Mucosa of stomach (tissue), 1 donor: Measurements from ENCODE around the gene MALT1.

Source experiments
- H3K27me3 ChIP-seq: one replicate; pipeline ENCODE4 v1.7.0; 2013; ENCODE audit warnings: mild to moderate bottlenecking, low read length; ENCODE audit not compliant: control insufficient read depth, insufficient read depth
- H3K36me3 ChIP-seq: one replicate; pipeline ENCODE4 v1.7.0; 2013; ENCODE audit warnings: low read length; ENCODE audit not compliant: control insufficient read depth, insufficient read depth
- H3K4me1 ChIP-seq: one replicate; pipeline ENCODE4 v1.7.0; 2013; ENCODE audit warnings: mild to moderate bottlenecking, low read length; ENCODE audit not compliant: control insufficient read depth, insufficient read depth
- H3K4me3 ChIP-seq: one replicate; pipeline ENCODE4 v1.7.0; 2013; ENCODE audit warnings: low read length
- H3K9ac ChIP-seq: one replicate; pipeline ENCODE4 v1.7.0; 2013; ENCODE audit warnings: mild to moderate bottlenecking, low read length, moderate library complexity
- H3K9me3 ChIP-seq: one replicate; pipeline ENCODE4 v1.7.0; 2013; ENCODE audit warnings: mild to moderate bottlenecking, low read length, moderate library complexity; ENCODE audit not compliant: control insufficient read depth
- donor health status: Pancreatic carcinoma.

MALT1 gene

DNA sequence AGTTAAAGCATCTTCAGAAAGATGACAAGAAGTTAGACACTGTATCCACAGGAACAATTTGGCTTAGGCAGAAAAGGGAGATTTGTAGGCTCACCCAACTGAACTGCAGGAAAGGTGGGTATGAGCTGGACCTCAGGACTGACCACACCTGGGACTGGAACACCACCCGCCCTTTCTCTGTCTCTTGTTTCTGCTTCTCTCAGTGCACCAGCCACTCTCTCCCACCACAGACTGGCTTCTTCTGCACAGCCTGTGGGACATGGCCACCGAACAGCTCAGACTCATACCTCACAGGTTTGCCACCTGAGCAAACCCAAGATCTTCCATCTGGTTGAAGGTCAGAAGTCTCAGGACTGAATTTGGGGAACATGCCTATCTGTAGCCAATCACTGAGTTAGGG, 14.2 kb upstream of the MALT1 start:
- Histone ChIP-seq H3K4me1 (no peaks in the 10 kb centered on the region), H3K4me3 (no peak overlapping the region), H3K36me3 (no peaks in the 10 kb centered on the region), H3K9ac (no peak overlapping the region), H3K9me3 (no peaks in the 10 kb centered on the region), H3K27me3 (no peaks in the 10 kb centered on the region)

DNA sequence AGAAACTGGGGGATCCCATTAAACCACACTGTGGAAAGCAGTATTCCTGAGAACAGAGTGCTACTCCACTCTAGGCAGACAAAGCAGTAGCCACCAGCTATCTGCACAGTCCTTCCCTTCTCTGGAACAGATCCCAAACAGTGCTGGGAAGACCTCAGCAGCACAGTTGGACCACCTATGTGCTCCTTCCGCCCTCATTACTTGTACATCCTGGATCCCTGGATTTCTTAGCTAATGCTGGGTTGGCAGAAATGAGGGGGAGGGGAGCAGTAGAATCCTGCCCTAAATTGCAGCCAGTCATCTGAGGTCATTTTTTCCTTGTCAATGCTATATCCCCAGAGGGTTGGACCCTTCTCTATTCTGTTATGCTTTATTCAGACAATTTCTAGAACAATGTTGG, 13.8 kb upstream of the MALT1 start:
- Histone ChIP-seq H3K9ac (no peak overlapping the region), H3K4me3 (no peak overlapping the region), H3K27me3 (no peaks in the 10 kb centered on the region), H3K4me1 (no peaks in the 10 kb centered on the region), H3K9me3 (no peaks in the 10 kb centered on the region), H3K36me3 (no peaks in the 10 kb centered on the region)

DNA sequence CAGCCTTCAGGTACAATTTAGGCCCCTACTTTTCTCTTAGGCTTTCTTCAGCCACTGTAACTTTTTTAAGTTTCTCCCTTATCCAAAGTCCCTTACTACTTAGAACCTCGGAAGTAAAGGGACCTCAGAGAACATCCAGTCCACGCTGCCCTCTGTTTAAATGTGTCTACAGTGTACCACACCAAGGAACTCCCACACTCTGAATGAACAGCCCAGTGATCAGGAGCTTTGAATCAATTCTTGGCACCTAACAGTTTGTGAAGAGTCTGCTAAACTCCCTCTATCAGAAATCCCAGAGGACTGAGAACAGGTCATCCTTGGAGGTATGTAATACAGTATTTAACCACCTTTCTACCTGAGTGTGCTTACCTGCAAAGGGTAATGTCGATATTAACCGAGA, 11.6 kb upstream of the MALT1 start:
- Histone ChIP-seq H3K4me1 (no peaks in the 10 kb centered on the region), H3K36me3 (no peaks in the 10 kb centered on the region), H3K9ac (no peak overlapping the region), H3K4me3 (no peak overlapping the region), H3K9me3 (no peaks in the 10 kb centered on the region), H3K27me3 (no peaks in the 10 kb centered on the region)

DNA sequence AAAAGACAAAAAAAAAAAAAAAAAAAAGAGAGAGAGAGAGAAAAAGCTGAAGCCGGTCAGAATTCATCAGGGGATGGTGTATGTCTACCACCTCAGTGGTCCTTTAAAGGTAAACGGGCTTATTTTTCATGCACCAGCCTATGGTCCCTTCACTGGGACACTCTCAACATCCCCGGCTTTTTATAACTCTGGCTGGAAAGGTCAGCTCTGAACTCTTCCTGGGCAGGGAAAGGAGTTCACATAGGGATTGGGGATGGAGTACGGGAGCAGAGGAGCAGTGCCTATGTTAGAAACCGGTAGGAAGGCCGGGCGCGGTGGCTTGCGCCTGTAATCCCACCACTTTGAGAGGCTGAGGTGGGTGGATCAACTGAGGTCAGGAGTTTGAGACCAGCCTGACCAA, 10.3 kb upstream of the MALT1 start:
- H3K4me1 ChIP-seq = no peaks in the 10 kb centered on the region
- H3K27me3 ChIP-seq = no peaks in the 10 kb centered on the region
- no peak overlapping the region for H3K4me3 ChIP-seq
- H3K36me3 ChIP-seq = no peaks in the 10 kb centered on the region
- H3K9me3 ChIP-seq = no peaks in the 10 kb centered on the region
- no peak overlapping the region for H3K9ac ChIP-seq

DNA sequence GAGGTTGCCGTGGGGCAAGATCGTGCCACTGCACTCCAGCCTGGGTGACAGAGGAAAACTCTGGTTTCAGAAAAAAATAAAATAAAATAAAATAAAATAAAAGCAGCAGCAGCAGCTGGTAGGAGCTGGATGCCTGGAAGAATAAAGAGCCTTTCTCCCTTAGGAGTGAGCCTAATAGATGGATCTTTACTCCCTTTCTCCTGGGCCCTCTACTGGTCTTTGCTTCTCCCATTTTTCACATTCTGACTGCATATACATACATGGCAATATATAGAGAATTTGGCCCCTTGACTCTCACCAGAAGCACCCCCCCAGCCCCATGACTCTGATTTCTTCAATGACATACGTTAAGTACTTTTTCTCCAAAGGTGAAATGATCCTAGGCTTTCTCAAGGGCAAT, 9.8 kb upstream of the MALT1 start:
- Histone ChIP-seq H3K4me1 (no peaks in the 10 kb centered on the region), H3K9me3 (no peaks in the 10 kb centered on the region), H3K9ac (no peak overlapping the region), H3K36me3 (no peaks in the 10 kb centered on the region), H3K4me3 (no peak overlapping the region), H3K27me3 (no peaks in the 10 kb centered on the region)

DNA sequence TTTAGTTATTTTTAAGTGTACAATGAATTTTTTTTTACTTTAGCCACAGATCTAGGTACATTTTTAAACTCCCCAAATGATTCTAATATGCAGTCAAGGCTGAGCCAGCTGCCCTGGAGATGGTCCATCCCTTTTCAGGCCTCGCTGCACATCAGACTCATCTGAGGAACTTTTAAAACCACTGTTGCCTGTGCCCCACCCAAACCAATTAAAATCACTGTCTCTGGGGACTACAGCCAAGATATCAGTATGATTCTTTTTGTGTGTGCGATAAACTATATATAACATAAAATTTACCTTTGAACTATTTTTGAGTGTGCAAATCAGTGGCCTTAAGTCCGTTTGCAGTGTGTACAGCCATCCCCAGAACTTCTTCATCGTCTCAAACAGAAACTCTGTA, 9.1 kb upstream of the MALT1 start:
- Histone ChIP-seq H3K36me3 (no peaks in the 10 kb centered on the region), H3K9ac (no peak overlapping the region), H3K4me1 (no peaks in the 10 kb centered on the region), H3K27me3 (no peaks in the 10 kb centered on the region), H3K9me3 (no peaks in the 10 kb centered on the region), H3K4me3 (no peak overlapping the region)

DNA sequence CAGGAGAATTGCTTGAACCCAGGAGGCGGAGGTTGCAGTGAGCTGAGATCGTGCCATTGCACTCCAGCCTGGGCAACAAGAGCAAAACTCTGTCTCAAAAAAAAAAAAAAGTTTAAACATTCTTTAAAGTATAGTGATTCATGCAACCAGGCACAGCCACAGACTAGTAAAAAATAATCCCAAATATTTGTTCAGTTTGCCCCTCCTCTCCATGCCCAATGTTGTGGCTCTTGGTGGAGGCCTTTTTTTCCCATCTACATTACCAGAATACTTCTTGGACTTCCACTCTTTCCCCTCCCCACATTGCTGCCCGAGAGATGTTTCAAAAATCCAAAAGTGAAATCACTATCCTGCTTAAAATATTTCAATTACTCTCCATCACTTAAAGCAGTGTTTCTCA, 5.1 kb upstream of the MALT1 start:
- Histone ChIP-seq H3K36me3 (no peaks in the 10 kb centered on the region), H3K9ac (no peak overlapping the region), H3K4me1 (peaks cover 11% of the 10 kb centered on the region), H3K4me3 (no peak overlapping the region), H3K27me3 (peaks cover 3% of the 10 kb centered on the region), H3K9me3 (no peaks in the 10 kb centered on the region)

DNA sequence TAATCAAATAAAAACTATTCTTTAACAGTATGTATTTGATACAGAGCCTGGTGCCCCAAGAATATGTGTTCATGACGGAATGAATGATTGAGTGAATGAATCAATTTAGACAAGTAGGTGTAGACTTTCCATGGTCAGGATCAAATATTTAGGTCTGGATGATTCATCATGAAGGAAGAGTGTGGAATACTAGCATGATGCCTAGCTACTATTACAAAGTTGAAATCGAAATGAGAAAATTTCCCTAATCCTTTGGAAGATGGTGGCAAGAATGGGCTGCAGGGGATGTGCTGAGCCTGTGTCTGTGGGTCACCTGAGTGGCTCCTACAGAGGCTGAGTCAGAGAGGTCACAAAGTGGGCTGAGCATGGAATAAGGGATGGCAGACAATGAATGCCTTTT, 3.1 kb upstream of the MALT1 start:
- peaks cover 15% of the 10 kb centered on the region for H3K4me1 ChIP-seq
- no peak overlapping the region for H3K9ac ChIP-seq
- peaks cover 3% of the 10 kb centered on the region for H3K27me3 ChIP-seq
- H3K36me3 ChIP-seq = no peaks in the 10 kb centered on the region
- H3K4me3 ChIP-seq = no peak overlapping the region
- H3K9me3 ChIP-seq = no peaks in the 10 kb centered on the region

DNA sequence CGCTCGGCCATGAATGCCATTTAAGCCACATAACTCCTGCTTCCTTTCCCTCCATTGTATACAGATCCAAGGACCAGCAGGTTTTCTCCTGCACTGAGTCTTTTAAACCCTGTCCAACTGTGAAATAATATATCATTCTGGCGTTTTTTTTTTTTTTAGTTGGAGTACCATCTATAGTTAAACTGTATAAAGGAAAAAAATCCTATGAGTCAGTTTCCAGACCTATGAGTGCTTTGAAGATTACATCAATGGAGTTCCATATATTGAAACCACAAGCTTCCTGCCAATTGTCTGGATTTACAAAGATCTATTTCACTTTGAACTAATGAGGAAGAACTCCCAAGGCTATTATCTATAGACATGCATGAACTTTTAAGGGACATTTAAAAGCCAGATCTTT, 2.4 kb upstream of the MALT1 start:
- H3K36me3 ChIP-seq = no peaks in the 10 kb centered on the region
- no peak overlapping the region for H3K4me3 ChIP-seq
- peaks cover 3% of the 10 kb centered on the region for H3K27me3 ChIP-seq
- H3K9ac ChIP-seq = no peak overlapping the region
- peaks cover 15% of the 10 kb centered on the region for H3K4me1 ChIP-seq
- no peaks in the 10 kb centered on the region for H3K9me3 ChIP-seq

DNA sequence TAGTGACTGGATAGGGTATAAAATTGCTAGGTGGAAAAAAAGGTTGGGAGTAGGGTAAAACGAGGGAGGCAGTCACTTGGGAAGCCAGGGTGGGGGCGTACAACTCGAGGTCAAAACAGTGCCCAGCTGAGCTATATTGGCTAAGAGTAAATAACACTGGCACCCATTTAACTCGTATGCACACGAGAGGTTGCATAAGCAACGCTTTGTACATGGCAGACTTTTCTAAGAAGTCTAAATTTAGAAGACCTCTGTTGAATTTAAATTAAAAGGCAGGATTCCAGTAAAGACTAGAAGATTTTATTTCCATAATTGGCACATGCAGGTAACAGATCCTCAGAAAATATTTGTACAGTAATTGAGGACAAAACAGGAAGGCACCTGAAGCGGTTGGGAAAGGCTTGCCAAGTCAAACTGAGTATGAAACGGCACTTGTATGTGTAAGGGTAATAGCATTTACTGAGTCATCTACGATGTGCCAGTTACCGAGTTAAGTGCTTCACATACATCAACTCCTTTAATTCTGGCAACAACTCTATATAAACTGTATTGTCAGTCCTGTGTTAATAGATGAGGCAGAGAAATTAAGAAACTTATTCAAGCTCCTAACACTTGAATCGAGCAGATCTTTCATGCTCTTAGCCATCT, 1.4 kb upstream of the MALT1 start:
- H3K9ac ChIP-seq = no peak overlapping the region
- H3K9me3 ChIP-seq = no peaks in the 10 kb centered on the region
- peaks cover 20% of the 10 kb centered on the region for H3K4me1 ChIP-seq
- H3K36me3 ChIP-seq = no peaks in the 10 kb centered on the region
- H3K4me3 ChIP-seq = no peak overlapping the region
- H3K27me3 ChIP-seq = peaks cover 3% of the 10 kb centered on the region

DNA sequence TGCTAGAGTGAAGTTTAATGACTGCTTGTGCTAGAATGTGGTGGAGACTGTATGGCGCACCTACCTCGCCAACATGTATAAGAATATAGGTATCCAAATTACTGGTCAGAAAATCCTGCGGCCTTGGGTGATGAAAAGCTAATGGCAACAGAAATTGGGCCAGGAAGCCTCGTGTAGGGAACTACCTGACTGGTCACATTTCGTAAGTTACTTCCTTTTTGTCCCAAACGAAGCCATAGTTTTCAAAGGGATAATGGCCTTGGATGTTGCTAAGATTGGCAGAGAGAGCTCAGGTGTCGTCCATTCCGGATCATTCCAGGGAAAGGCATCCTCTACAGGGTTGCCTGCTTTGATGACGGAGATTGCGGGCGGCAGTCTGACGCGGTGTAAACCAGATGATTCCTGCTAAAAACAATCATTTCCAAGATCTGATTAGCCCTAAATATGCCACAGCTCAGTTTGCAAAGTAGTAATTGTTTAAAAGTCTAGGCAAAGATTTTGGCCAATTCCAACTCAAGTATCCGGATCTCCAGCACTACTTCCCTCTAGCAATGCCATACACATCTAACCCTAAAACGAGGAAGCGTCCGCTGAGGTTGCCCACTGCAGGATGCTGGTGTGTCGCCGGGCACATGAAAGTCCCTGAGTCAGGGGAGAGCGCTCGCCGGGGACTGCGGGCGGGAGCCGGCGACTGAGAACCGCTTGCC, 708 bp upstream of the MALT1 start:
- Histone ChIP-seq H3K9ac (no peak overlapping the region), H3K4me1 (peaks cover 23% of the 10 kb centered on the region), H3K9me3 (no peaks in the 10 kb centered on the region), H3K27me3 (peaks cover 3% of the 10 kb centered on the region), H3K4me3 (peak overlapping the region; percentile 40), H3K36me3 (no peaks in the 10 kb centered on the region)

DNA sequence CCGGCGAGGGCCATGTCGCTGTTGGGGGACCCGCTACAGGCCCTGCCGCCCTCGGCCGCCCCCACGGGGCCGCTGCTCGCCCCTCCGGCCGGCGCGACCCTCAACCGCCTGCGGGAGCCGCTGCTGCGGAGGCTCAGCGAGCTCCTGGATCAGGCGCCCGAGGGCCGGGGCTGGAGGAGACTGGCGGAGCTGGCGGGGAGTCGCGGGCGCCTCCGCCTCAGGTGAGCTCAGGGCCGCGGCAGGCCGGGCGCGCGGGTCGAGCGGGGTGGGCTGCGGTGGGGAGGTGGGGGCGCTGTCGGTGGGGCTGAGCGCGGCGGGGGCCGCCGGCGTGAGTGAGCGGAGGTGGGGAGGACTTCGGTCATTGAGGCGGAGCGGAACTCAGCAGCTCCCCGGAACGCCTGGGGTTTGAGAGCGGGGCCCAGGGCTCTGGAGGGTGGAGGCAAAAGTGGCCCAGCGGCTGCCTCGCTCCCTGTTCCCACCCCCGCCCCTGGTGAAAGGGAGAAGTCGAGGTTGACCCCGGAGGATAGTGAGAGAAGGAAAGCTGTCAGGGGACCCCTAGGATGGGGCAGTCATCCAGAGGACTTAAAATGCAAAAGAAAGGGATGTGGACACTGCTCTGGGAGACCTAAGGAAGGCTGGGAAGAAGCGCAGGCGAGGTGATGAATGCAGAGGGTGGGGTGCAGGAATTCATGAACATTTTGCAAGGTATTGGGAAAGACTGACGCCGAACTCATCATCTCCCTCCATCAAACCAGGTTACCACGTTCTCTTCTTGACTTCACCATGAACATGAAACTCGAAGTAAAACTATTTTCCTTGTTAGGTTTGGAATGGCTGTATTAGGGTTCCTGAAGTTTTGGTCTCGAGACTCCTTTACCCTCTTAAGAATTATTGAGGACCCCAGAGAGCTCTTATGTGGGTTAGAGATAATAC, 633 bp downstream of the MALT1 start:
- peaks cover 23% of the 10 kb centered on the region for H3K4me1 ChIP-seq
- no peaks in the 10 kb centered on the region for H3K36me3 ChIP-seq
- peaks cover 3% of the 10 kb centered on the region for H3K27me3 ChIP-seq
- H3K9me3 ChIP-seq = no peaks in the 10 kb centered on the region
- H3K9ac ChIP-seq = peak overlapping the region; percentile 83
- H3K4me3 ChIP-seq = peak overlapping the region; percentile 58
